ENCODE measurements around the gene RRP1B.

Gene RRP1B

GRCh38 chr21:43691086-43691795 lies 31.9 kb downstream of the RRP1B start:
- no peak overlapping the region for H3K4me3 ChIP-seq (ENCODE audit: low read depth, low read length)
- DNase-seq (ENCODE audit: low read depth), result no peak
- TF ChIP-seq CTCF (IDR thresholded peaks at IDR 0.05; ENCODE audit: control insufficient read depth, extremely low read depth, insufficient read depth), result no peak

- TF ChIP-seq CTCF (IDR thresholded peaks at IDR 0.05; ENCODE audit: control insufficient read depth, extremely low read depth, insufficient read depth), result no peak
- H3K4me3 ChIP-seq (ENCODE audit: low read depth, low read length), result no peak overlapping the region
- DNase-seq (ENCODE audit: low read depth), result no peak
Observed at GRCh38 chr21:43691801-43692200, 32.4 kb downstream of the RRP1B start.

- no peak overlapping the region for H3K4me3 ChIP-seq (ENCODE audit: low read depth, low read length)
- TF ChIP-seq CTCF (IDR thresholded peaks at IDR 0.05; ENCODE audit: control insufficient read depth, extremely low read depth, insufficient read depth), result no peak
- no peak for DNase-seq (ENCODE audit: low read depth)
Observed at GRCh38 chr21:43692949-43693348, 33.6 kb downstream of the RRP1B start.

- TF ChIP-seq CTCF (IDR thresholded peaks at IDR 0.05; ENCODE audit: control insufficient read depth, extremely low read depth, insufficient read depth), result no peak
- DNase-seq (ENCODE audit: low read depth), result no peak
- H3K4me3 ChIP-seq (ENCODE audit: low read depth, low read length), result no peak overlapping the region
Observed at GRCh38 chr21:43693981-43694380, 34.6 kb downstream of the RRP1B start.

- no peak for TF ChIP-seq CTCF (IDR thresholded peaks at IDR 0.05; ENCODE audit: control insufficient read depth, extremely low read depth, insufficient read depth)
- no peak for DNase-seq (ENCODE audit: low read depth)
Observed at GRCh38 chr21:43694437-43695079, 35.2 kb downstream of the RRP1B start.

GRCh38 chr21:43696214-43696613 lies 36.9 kb downstream of the RRP1B start:
- no peak overlapping the region for H3K4me3 ChIP-seq (ENCODE audit: low read depth, low read length)
- DNase-seq (ENCODE audit: low read depth), result no peak
- no peak for TF ChIP-seq CTCF (IDR thresholded peaks at IDR 0.05; ENCODE audit: control insufficient read depth, extremely low read depth, insufficient read depth)

More at GRCh38 chr21:43694437-43695079, 35.2 kb downstream of the RRP1B start:
- H3K4me3 ChIP-seq (ENCODE audit: low read depth, low read length), result no peak overlapping the region
